Measurements from ENCODE around the gene CLTC.

The CLTC gene

GRCh38 chr17:59678918-59679317 is 59.2 kb downstream of the CLTC start:
- no peak overlapping the region for H3K4me3 ChIP-seq (ENCODE audit: low read depth, low read length)
- TF ChIP-seq CTCF (IDR thresholded peaks at IDR 0.05; ENCODE audit: borderline replicate concordance, insufficient read depth, low read depth, low read length) = no peak

GRCh38 chr17:59680314-59680713 is 60.6 kb downstream of the CLTC start:
- TF ChIP-seq CTCF (IDR thresholded peaks at IDR 0.05; ENCODE audit: borderline replicate concordance, insufficient read depth, low read depth, low read length) = no peak
- H3K4me3 ChIP-seq (ENCODE audit: low read depth, low read length) = no peak overlapping the region

- H3K4me3 ChIP-seq (ENCODE audit: low read depth, low read length) = no peak overlapping the region
- TF ChIP-seq CTCF (IDR thresholded peaks at IDR 0.05; ENCODE audit: borderline replicate concordance, insufficient read depth, low read depth, low read length) = no peak
Observed at GRCh38 chr17:59683283-59683682, 63.6 kb downstream of the CLTC start.

- TF ChIP-seq CTCF (IDR thresholded peaks at IDR 0.05; ENCODE audit: borderline replicate concordance, insufficient read depth, low read depth, low read length) = no peak
- no peak overlapping the region for H3K4me3 ChIP-seq (ENCODE audit: low read depth, low read length)
Observed at GRCh38 chr17:59684967-59685366, 65.3 kb downstream of the CLTC start.

GRCh38 chr17:59688008-59688407 is 68.3 kb downstream of the CLTC start:
- no peak for TF ChIP-seq CTCF (IDR thresholded peaks at IDR 0.05; ENCODE audit: borderline replicate concordance, insufficient read depth, low read depth, low read length)
- no peak overlapping the region for H3K4me3 ChIP-seq (ENCODE audit: low read depth, low read length)

GRCh38 chr17:59688496-59688895 is 68.8 kb downstream of the CLTC start:
- H3K4me3 ChIP-seq (ENCODE audit: low read depth, low read length) = no peak overlapping the region
- no peak for TF ChIP-seq CTCF (IDR thresholded peaks at IDR 0.05; ENCODE audit: borderline replicate concordance, insufficient read depth, low read depth, low read length)

GRCh38 chr17:59693582-59693981 is 73.9 kb downstream of the CLTC start:
- H3K4me3 ChIP-seq (ENCODE audit: low read depth, low read length) = no peak overlapping the region
- no peak for TF ChIP-seq CTCF (IDR thresholded peaks at IDR 0.05; ENCODE audit: borderline replicate concordance, insufficient read depth, low read depth, low read length)
